Right lobe of liver (tissue), 6 donors: ENCODE data around the gene MEIS2. TPM values are rescaled to one million over a fixed set of nuclear protein-coding genes. Genes with fewer than 3 reads are reported as not detected.
A peak's percentile ranks its signal among the peaks of the same experiment; 100 is the strongest.

Source experiments
- ATAC-seq, 4 donors: fragments of 200-7000 bp; cut with Tn5 transposase; one replicate each; pipeline ENCODE4 v1.9.1; 2020; ENCODE audit warnings: mild to moderate bottlenecking in 4 of 4, moderate library complexity in 4 of 4
- DNase-seq, 3 donors: peaks; one replicate each; pipeline ENCODE4 v3.0.0-alpha.2; 2020
- H3K27ac ChIP-seq, 3 donors: fragments of 200-600 bp; one replicate each; pipeline ENCODE4 v1.8.0; 2022
- H3K27me3 ChIP-seq, 2 donors: fragments of 200-600 bp; one replicate each; pipeline ENCODE4 v1.8.0; 2022
- H3K36me3 ChIP-seq, 4 donors: fragments of 200-600 bp; sonication (generic) in 1 of 4; one replicate each; pipeline versions ENCODE4 v1.5.1 to v1.8.0; 2017 to 2022; ENCODE audit warnings: control low read depth in 1 of 4
- H3K4me1 ChIP-seq, 4 donors: fragments of 200-600 bp; sonication (generic) in 1 of 4; one replicate each; pipeline versions ENCODE4 v1.5.1 to v1.8.0; 2017 to 2022; ENCODE audit warnings: control low read depth in 1 of 4
- H3K4me3 ChIP-seq, 3 donors: fragments of 200-600 bp; one replicate each; pipeline ENCODE4 v1.8.0; 2022
- H3K9me3 ChIP-seq, 4 donors: fragments of 200-600 bp; sonication (generic) in 1 of 4; one replicate each; pipeline versions ENCODE4 v1.5.1 to v1.8.0; 2017 to 2022; ENCODE audit warnings: control low read depth in 1 of 4
- POLR2A ChIP-seq: fragments of 450-650 bp; IDR thresholded peaks from one replicate; pipeline ENCODE4 v1.6.1; 2017; ENCODE audit warnings: antibody characterized with exemption, mild to moderate bottlenecking
- WGBS: methylation state at CpG from one replicate; pipeline ENCODE4 v1.1.6; 2018; ENCODE audit warnings: low coverage, low lambda C conversion rate; ENCODE audit not compliant: insufficient coverage; ENCODE audit errors: missing lambda C conversion rate; 5-methylcytosine and 5-hydroxymethylcytosine counted together
- intact Hi-C, 2 donors: fragments of 100-400 bp; cut with DNase I; formaldehyde crosslinking; loops; one replicate each; pipeline versions ENCODE4 v1.11.2 to v1.14.1; 2022
- total RNA-seq, 6 experiments: library from RNA; depleted of rRNA in 2 of 6; stranded (reverse); fragments of >200 nt in 2 of 6; fragmentation: NEBNext Ultra II Directional in 3 of 6; extraction: Animal tissue kit (Norgen Biotek cat#: 25700) in 3 of 6; gene quantifications; one replicate each; pipeline versions ENCODE4 v1.1.0 to v1.2.4, GENCODE V29; 2016 to 2023
- TF ChIP-seq, protein P1 (sequence below), 4 donors: fragments of 200-600 bp in 3 of 4; fragments of 450-650 bp in 1 of 4; IDR thresholded peaks; one replicate each; pipeline versions ENCODE4 v1.5.1 to v1.8.0; 2016 to 2022; ENCODE audit warnings: antibody characterized with exemption in 4 of 4, mild to moderate bottlenecking in 2 of 4
- donor health status: DM: no; HTN: yes; CAD: no.
- donor health status: DM: no; HTN: no; CAD: no.
- donor health status: DM: no; HTN: no; CAD: no.
- donor health status: DM: no; HTN: yes; CAD: no.
- donor health status: DM: no; HTN: yes; CAD: no.

MEIS2 gene
- total RNA-seq, 6 experiments from 2014 or later: 6.1 to 18.0 (median 7.9) TPM

DNA sequence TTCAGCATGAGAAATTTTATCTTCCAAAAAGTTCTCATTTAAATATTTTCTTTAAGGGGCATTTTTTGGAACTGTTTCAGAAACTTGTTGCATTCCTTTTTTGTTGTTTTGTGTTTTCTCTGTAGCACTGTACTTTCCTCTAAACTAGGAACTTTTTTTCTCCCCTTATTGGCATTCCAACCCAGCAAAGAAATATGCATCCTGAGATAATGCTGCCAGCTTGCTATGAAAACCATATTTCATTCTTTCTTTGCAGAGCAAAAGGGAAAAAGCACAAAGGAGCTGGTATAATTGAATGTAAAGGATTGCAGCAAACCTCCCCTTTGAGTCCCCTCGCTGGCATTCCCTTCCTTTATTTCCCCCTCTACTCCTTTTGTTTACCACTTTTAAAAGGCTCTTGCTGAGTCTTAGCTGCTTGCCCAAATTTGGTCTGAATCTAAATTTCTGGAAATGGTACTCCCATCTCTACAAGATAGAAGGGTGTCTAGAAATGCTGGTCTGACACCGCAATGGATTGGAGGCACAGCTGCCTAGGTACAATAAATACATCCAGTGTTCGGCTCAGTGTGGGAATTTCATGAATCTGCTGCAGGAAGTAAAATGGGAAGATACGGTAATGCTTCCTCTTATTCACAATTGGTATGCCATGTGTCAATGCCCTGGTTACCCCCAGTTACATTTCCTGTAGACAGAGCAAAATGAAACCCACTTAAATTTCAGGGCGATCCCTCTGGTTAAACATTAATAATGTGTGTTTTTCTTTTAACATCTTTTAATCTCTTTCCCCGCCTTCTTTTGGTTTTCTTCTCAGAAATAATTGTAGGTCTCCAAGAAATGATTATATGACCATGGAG is 156.6 kb downstream of the MEIS2 start:
- H3K27me3 ChIP-seq: no peaks in the 10 kb centered on the region

DNA sequence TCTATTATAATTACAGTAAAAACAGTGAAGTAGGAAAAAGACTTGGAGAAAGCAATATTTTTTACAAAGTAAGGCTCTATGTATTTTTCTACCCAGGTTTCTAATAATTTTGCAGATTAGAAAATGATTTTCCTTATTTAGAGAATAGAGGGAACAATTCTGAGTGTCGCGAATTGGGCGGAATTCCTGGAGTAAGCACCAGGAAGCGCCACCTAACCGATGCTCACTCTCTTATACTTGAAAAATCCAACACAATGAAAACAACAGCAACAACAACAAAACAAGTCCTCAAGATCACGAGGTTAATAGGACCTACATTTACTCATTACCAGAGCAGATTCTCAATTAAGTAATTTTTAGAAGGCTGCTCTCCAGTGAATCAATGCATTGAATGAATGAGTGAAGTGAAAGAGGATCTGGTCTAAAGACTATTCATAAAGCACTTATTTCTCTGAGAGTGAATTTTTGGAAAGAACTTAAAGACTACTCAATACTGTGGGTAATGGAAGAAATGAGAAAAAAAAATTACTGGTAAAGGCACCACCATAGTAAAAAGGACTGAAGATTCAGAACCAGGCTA is 158.0 kb downstream of the MEIS2 start:
- intact Hi-C loops: no loop called here
- DNase-seq (no peak), ATAC-seq (no peak)
- 75% methylated on average over 6 of the region's 6 CpGs for WGBS
- TF ChIP-seq, protein P1, sequence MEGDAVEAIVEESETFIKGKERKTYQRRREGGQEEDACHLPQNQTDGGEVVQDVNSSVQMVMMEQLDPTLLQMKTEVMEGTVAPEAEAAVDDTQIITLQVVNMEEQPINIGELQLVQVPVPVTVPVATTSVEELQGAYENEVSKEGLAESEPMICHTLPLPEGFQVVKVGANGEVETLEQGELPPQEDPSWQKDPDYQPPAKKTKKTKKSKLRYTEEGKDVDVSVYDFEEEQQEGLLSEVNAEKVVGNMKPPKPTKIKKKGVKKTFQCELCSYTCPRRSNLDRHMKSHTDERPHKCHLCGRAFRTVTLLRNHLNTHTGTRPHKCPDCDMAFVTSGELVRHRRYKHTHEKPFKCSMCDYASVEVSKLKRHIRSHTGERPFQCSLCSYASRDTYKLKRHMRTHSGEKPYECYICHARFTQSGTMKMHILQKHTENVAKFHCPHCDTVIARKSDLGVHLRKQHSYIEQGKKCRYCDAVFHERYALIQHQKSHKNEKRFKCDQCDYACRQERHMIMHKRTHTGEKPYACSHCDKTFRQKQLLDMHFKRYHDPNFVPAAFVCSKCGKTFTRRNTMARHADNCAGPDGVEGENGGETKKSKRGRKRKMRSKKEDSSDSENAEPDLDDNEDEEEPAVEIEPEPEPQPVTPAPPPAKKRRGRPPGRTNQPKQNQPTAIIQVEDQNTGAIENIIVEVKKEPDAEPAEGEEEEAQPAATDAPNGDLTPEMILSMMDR (IDR thresholded peaks at IDR 0.05): no peak
- TF ChIP-seq POLR2A: no peak
- H3K9me3 ChIP-seq: no peaks in the 10 kb centered on the region
- no peak overlapping the region for H3K27ac ChIP-seq
- no peaks in the 10 kb centered on the region for H3K36me3 ChIP-seq
- H3K4me1 ChIP-seq: peaks cover 0 to 9% (median 4%) of the 10 kb centered on the region in 4 donors
- no peak overlapping the region for H3K4me3 ChIP-seq
- H3K27me3 ChIP-seq: no peaks in the 10 kb centered on the region

More for the DNA sequence above, 156.6 kb downstream of the MEIS2 start:
- TF ChIP-seq, protein P1 (IDR thresholded peaks at IDR 0.05): no peak
- no peak for TF ChIP-seq POLR2A
- ATAC-seq: no peak
- H3K36me3 ChIP-seq: no peaks in the 10 kb centered on the region
- H3K27ac ChIP-seq: no peak overlapping the region
- intact Hi-C loops: no loop called here
- no peak for DNase-seq
- no peak overlapping the region for H3K4me3 ChIP-seq
- WGBS: 70% methylated on average over 6 of the region's 6 CpGs
- H3K9me3 ChIP-seq: no peaks in the 10 kb centered on the region
- peaks cover 0 to 9% (median 4%) of the 10 kb centered on the region in 4 donors for H3K4me1 ChIP-seq

DNA sequence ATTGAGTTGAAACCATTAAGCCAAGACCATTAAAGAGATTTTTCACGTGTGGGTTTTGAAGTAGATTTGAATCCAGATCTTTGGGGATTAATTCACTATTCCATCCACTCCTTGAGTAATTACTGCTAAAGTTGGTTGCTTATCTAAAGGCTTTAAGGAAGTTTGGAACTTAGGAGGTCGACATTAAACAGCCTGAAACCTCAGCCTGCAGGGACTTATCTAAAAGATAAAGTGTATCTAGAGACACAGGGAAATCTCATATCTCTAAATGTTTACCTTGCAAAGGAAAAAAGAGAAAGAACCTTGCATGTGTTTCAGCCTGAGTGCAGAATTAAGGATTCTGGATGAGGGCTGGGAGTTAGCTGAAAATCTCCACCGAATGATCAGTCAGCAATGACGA is 158.6 kb downstream of the MEIS2 start:
- no peaks in the 10 kb centered on the region for H3K27me3 ChIP-seq
- 53% methylated on average over 4 of the region's 4 CpGs for WGBS
- no peak for TF ChIP-seq POLR2A
- TF ChIP-seq, protein P1 (IDR thresholded peaks at IDR 0.05): no peak
- no peaks in the 10 kb centered on the region for H3K36me3 ChIP-seq
- H3K4me1 ChIP-seq: peaks cover 0 to 9% (median 4%) of the 10 kb centered on the region in 4 donors
- no peak overlapping the region for H3K4me3 ChIP-seq
- no peak for DNase-seq
- H3K9me3 ChIP-seq: no peaks in the 10 kb centered on the region
- no peak for ATAC-seq
- intact Hi-C loops: no loop called here
- H3K27ac ChIP-seq: no peak overlapping the region

DNA sequence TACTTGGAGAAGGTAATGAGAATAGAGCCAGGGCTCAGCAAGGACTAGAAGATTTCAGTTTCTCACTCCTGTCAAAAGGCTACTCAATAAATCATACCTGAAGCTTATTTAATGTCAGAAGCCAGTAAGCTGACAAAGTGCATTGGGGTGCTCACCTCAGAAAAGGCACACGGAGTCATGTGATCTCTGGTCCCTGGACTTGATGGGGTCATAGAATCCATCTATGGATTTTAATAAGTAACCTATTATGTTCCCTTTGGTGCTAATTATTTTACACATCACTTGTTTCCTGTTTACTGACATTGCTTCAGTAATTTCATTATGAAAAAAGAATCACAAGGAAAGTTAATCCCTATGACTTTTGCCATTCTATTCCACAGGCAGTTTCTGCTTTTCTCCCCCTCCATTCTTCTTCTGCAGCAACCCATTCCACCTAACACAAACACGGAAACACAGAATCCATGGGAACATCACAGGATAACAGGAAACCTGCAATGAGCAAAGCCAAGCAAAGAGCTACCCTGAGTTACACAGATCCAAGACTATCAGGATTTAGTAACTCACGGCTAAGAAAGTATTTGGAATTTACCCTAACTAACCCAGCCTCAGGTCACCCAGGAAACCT is 159.6 kb downstream of the MEIS2 start:
- peaks cover 0 to 9% (median 4%) of the 10 kb centered on the region in 4 donors for H3K4me1 ChIP-seq
- no peaks in the 10 kb centered on the region for H3K9me3 ChIP-seq
- TF ChIP-seq, protein P1 (IDR thresholded peaks at IDR 0.05): no peak
- TF ChIP-seq POLR2A: no peak
- no peaks in the 10 kb centered on the region for H3K36me3 ChIP-seq
- no peak for DNase-seq
- peak; percentile 46 to 73 (median 58) for ATAC-seq
- 23% methylated on average over 3 of the region's 3 CpGs for WGBS
- no peak overlapping the region for H3K27ac ChIP-seq
- H3K27me3 ChIP-seq: no peaks in the 10 kb centered on the region
- no peak overlapping the region for H3K4me3 ChIP-seq
- intact Hi-C loops: no loop called here
